HepG2 (cell line): ENCODE results near the gene GOT1. TPM values are rescaled to one million over a fixed set of nuclear protein-coding genes. Genes with fewer than 3 reads are reported as not detected.

Experiments
- AGO2 ChIP-seq: fragments of 200-400 bp; formaldehyde crosslinking; optimal IDR thresholded peaks from 2 replicates; pipeline ENCODE3; 2017; ENCODE audit warnings: mild to moderate bottlenecking, low read depth, low read length, moderate library complexity
- CHCHD3 ChIP-seq: sonication (generic); formaldehyde crosslinking; IDR thresholded peaks from 2 replicates; pipeline ENCODE4 v1.8.0; 2022; ENCODE audit warnings: mild to moderate bottlenecking, missing genetic modification reagents, moderate library complexity
- EZH2 ChIP-seq: conservative IDR thresholded peaks from 2 replicates; pipeline ENCODE4 v1.6.1; 2012; ENCODE audit warnings: mild to moderate bottlenecking, low read depth, low read length, moderate library complexity
- GFI1 ChIP-seq: sonication (generic); formaldehyde crosslinking; IDR thresholded peaks from 2 replicates; pipeline ENCODE4 v1.5.0; 2020; ENCODE audit warnings: missing genetic modification reagents, mild to moderate bottlenecking, borderline replicate concordance
- HES4 ChIP-seq: sonication (generic); formaldehyde crosslinking; IDR thresholded peaks from 2 replicates; pipeline ENCODE4 v1.9.0; 2021; ENCODE audit warnings: mild to moderate bottlenecking, missing genetic modification reagents, borderline replicate concordance
- HINFP ChIP-seq: sonication (generic); formaldehyde crosslinking; IDR thresholded peaks from 2 replicates; pipeline ENCODE4 v1.4.0; 2020; ENCODE audit warnings: low read depth, mild to moderate bottlenecking, missing genetic modification reagents
- KDM5A ChIP-seq: fragments of 200-600 bp; sonication (generic); IDR thresholded peaks from 2 replicates; pipeline ENCODE4 v1.7.0; 2018; ENCODE audit warnings: antibody characterized with exemption, mild to moderate bottlenecking, low read length, borderline replicate concordance
- MAF1 ChIP-seq: sonication (generic); formaldehyde crosslinking; IDR thresholded peaks from 2 replicates; pipeline ENCODE4 v1.5.0; 2020; ENCODE audit warnings: missing genetic modification reagents, borderline replicate concordance
- MLLT10 ChIP-seq: sonication (generic); formaldehyde crosslinking; IDR thresholded peaks from 2 replicates; pipeline ENCODE4 v1.4.0; 2020; ENCODE audit warnings: missing genetic modification reagents
- NR2F2 ChIP-seq: IDR thresholded peaks from 2 replicates; pipeline ENCODE4 v1.6.1; 2012; ENCODE audit warnings: low read depth, inconsistent platforms, borderline replicate concordance
- TEAD2 ChIP-seq: sonication (generic); formaldehyde crosslinking; IDR thresholded peaks from 2 replicates; pipeline ENCODE4 v1.9.0; 2021; ENCODE audit warnings: missing genetic modification reagents
- TRIM24 ChIP-seq: sonication (generic); formaldehyde crosslinking; IDR thresholded peaks from 2 replicates; pipeline ENCODE4 v1.8.0; 2022; ENCODE audit warnings: mild to moderate bottlenecking, missing genetic modification reagents
- ZFP36L2 ChIP-seq: sonication (generic); formaldehyde crosslinking; IDR thresholded peaks from 2 replicates; pipeline ENCODE4 v1.4.0; 2020; ENCODE audit warnings: missing genetic modification reagents
- ZMAT3 ChIP-seq: sonication (generic); formaldehyde crosslinking; conservative IDR thresholded peaks from 2 replicates; pipeline ENCODE4 v1.7.0; 2021; ENCODE audit warnings: missing genetic modification reagents
- ZNF282 ChIP-seq: fragments of 450-650 bp; IDR thresholded peaks from 2 replicates; pipeline ENCODE4 v1.6.1; 2018; ENCODE audit not compliant: partially characterized antibody
- ZNF501 ChIP-seq: sonication (generic); formaldehyde crosslinking; IDR thresholded peaks from 2 replicates; pipeline ENCODE4 v1.5.1; 2020; ENCODE audit warnings: mild to moderate bottlenecking, moderate library complexity, missing genetic modification reagents
- ZNF563 ChIP-seq: sonication (generic); formaldehyde crosslinking; IDR thresholded peaks from 2 replicates; pipeline ENCODE4 v1.8.0; 2022; ENCODE audit warnings: mild to moderate bottlenecking, moderate library complexity, missing genetic modification reagents
- ZNF781 ChIP-seq: sonication (generic); formaldehyde crosslinking; IDR thresholded peaks from 2 replicates; pipeline ENCODE4 v1.5.1; 2020; ENCODE audit warnings: borderline replicate concordance, mild to moderate bottlenecking, missing genetic modification reagents; ENCODE audit errors: not compliant biosample characterization
- polyA plus RNA-seq, 8 experiments: library from polyadenylated mRNA; depleted of rRNA in 3 of 8; stranded (reverse) in 7 of 8; unstranded in 1 of 8; fragments of >200 nt; fragmentation: Illumina TruSeq in 4 of 8; extraction: Trizol in 4 of 8; gene quantifications; 2 replicates each; pipeline versions ENCODE4 v1.2.1 to v1.2.3, GENCODE V29; 2011 to 2016; ENCODE audit warnings: low read depth in 4 of 8, missing spikeins in 1 of 8, mixed read lengths in 1 of 8; ENCODE audit not compliant: insufficient read depth in 1 of 8
- total RNA-seq, 5 experiments: library from RNA; depleted of rRNA; stranded (reverse); fragments of >200 nt; fragmentation: Illumina TruSeq; extraction: Trizol; gene quantifications; 2 replicates each; pipeline ENCODE4 v1.2.3, GENCODE V29; 2016; ENCODE audit warnings: low read depth in 1 of 5
- TF ChIP-seq, protein P1 (sequence below): sonication (generic); formaldehyde crosslinking; IDR thresholded peaks from 2 replicates; pipeline ENCODE4 v1.4.0; 2020; ENCODE audit warnings: mild to moderate bottlenecking, low read depth, missing genetic modification reagents
- TF ChIP-seq, protein P2 (sequence below): sonication (generic); formaldehyde crosslinking; IDR thresholded peaks from 2 replicates; pipeline ENCODE4 v1.4.0; 2020; ENCODE audit warnings: missing genetic modification reagents, low read depth, mild to moderate bottlenecking, borderline replicate concordance
- TF ChIP-seq, protein P3 (sequence below): sonication (generic); formaldehyde crosslinking; IDR thresholded peaks from 2 replicates; pipeline ENCODE4 v1.5.1; 2020; ENCODE audit warnings: missing genetic modification reagents, mild to moderate bottlenecking, borderline replicate concordance
- TF ChIP-seq, protein P4 (sequence below): sonication (generic); formaldehyde crosslinking; IDR thresholded peaks from 2 replicates; pipeline ENCODE4 v1.4.0; 2020; ENCODE audit warnings: missing genetic modification reagents

GOT1 gene
- total and polyA plus RNA-seq, 2 of the 13 experiments (the other 11 are each of a cell fraction or from before 2014, with no cell fraction given) = 81.2 to 102 TPM

- TF ChIP-seq HES4 (CRISPR knock-in tag) (no peak), NR2F2 (peak; percentile 83; the same call in 1 of the 2 replicates), ZMAT3 (CRISPR knock-in tag) (no peak), TEAD2 (CRISPR knock-in tag) (no peak), TRIM24 (peak; percentile 76; the same call in 1 of the 2 replicates), CHCHD3 (no peak), KDM5A (no peak), EZH2 (no peak), HINFP (CRISPR knock-in tag) (no peak), MLLT10 (CRISPR knock-in tag) (no peak), ZFP36L2 (CRISPR knock-in tag) (no peak), GFI1 (CRISPR knock-in tag) (peak; percentile 78; the same call in 1 of the 2 replicates), ZNF781 (no peak), AGO2 (no peak), MAF1 (CRISPR knock-in tag) (no peak), ZNF563 (CRISPR knock-in tag) (no peak), ZNF501 (CRISPR knock-in tag) (no peak), ZNF282 (no peak)
- TF ChIP-seq, protein P1, sequence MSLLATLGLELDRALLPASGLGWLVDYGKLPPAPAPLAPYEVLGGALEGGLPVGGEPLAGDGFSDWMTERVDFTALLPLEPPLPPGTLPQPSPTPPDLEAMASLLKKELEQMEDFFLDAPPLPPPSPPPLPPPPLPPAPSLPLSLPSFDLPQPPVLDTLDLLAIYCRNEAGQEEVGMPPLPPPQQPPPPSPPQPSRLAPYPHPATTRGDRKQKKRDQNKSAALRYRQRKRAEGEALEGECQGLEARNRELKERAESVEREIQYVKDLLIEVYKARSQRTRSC (CRISPR knock-in tag) = no peak
- TF ChIP-seq, protein P2, sequence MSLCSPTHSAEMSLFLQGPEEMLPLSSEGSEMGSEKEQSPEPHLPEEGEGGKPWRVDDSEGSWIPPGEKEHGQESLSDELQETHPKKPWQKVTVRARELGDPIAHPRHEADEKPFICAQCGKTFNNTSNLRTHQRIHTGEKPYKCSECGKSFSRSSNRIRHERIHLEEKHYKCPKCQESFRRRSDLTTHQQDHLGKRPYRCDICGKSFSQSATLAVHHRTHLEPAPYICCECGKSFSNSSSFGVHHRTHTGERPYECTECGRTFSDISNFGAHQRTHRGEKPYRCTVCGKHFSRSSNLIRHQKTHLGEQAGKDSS (CRISPR knock-in tag) = no peak
- TF ChIP-seq, protein P3, sequence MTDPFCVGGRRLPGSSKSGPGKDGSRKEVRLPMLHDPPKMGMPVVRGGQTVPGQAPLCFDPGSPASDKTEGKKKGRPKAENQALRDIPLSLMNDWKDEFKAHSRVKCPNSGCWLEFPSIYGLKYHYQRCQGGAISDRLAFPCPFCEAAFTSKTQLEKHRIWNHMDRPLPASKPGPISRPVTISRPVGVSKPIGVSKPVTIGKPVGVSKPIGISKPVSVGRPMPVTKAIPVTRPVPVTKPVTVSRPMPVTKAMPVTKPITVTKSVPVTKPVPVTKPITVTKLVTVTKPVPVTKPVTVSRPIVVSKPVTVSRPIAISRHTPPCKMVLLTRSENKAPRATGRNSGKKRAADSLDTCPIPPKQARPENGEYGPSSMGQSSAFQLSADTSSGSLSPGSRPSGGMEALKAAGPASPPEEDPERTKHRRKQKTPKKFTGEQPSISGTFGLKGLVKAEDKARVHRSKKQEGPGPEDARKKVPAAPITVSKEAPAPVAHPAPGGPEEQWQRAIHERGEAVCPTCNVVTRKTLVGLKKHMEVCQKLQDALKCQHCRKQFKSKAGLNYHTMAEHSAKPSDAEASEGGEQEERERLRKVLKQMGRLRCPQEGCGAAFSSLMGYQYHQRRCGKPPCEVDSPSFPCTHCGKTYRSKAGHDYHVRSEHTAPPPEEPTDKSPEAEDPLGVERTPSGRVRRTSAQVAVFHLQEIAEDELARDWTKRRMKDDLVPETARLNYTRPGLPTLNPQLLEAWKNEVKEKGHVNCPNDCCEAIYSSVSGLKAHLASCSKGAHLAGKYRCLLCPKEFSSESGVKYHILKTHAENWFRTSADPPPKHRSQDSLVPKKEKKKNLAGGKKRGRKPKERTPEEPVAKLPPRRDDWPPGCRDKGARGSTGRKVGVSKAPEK = no peak
- TF ChIP-seq, protein P4, sequence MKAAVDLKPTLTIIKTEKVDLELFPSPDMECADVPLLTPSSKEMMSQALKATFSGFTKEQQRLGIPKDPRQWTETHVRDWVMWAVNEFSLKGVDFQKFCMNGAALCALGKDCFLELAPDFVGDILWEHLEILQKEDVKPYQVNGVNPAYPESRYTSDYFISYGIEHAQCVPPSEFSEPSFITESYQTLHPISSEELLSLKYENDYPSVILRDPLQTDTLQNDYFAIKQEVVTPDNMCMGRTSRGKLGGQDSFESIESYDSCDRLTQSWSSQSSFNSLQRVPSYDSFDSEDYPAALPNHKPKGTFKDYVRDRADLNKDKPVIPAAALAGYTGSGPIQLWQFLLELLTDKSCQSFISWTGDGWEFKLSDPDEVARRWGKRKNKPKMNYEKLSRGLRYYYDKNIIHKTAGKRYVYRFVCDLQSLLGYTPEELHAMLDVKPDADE = no peak
Observed at GRCh38 chr10:99421233-99421739, 9.1 kb downstream of the GOT1 start (continued).
